H1 (cell line): Measurements from ENCODE around the gene SSTR5. TPM values are rescaled to one million over a fixed set of nuclear protein-coding genes. Genes with fewer than 3 reads are reported as not detected.

Source experiments
- CTCF ChIA-PET: fragments of 300-600 bp; sonication (Branson Sonifier 250); formaldehyde crosslinking; loops from one replicate; lab custom pipeline; 2021; ENCODE audit not compliant: partially characterized antibody; lab: Charles Lee
- POLR2A ChIA-PET: fragments of 300-600 bp; sonication (Branson Sonifier 250); formaldehyde crosslinking; loops from one replicate; lab custom pipeline; 2021; ENCODE audit warnings: inconsistent platforms; ENCODE audit not compliant: partially characterized antibody; lab: Charles Lee
- DNase-seq, 2 experiments: peaks; one replicate each; pipeline versions ENCODE4 v3.0.0 to v3.0.0-alpha.2; 2010 to 2022; ENCODE audit warnings: low spot score in 2 of 2, low read depth in 1 of 2, mixed read lengths in 1 of 2
- FAIRE-seq: peaks from 2 replicates; lab custom pipeline; 2011; peaks lifted over from hg19 to GRCh38; lab: Jason Lieb, UNC
- H2AFZ ChIP-seq: 2 replicates; pipeline ENCODE4 v1.8.1; 2012; ENCODE audit warnings: low read length, inconsistent platforms
- H2AK5ac ChIP-seq: 2 replicates; pipeline ENCODE4 v1.6.1; 2013; ENCODE audit warnings: low read depth, low read length
- H2BK120ac ChIP-seq: replicated peaks from 2 replicates; pipeline ENCODE3; 2013; ENCODE audit warnings: low read depth, low read length, inconsistent platforms
- H2BK12ac ChIP-seq: 2 replicates; pipeline ENCODE4 v1.6.1; 2013; ENCODE audit warnings: low read depth, low read length
- H2BK15ac ChIP-seq: 2 replicates; pipeline ENCODE4 v1.6.1; 2013; ENCODE audit warnings: low read length
- H2BK20ac ChIP-seq: 2 replicates; pipeline ENCODE4 v1.6.1; 2013; ENCODE audit warnings: low read length
- H2BK5ac ChIP-seq: 2 replicates; pipeline ENCODE4 v1.6.1; 2013; ENCODE audit warnings: low read depth, low read length
- H3K14ac ChIP-seq: 2 replicates; pipeline ENCODE4 v1.6.1; 2013; ENCODE audit warnings: inconsistent platforms; ENCODE audit not compliant: insufficient read length
- H3K18ac ChIP-seq: 2 replicates; pipeline ENCODE4 v1.6.1; 2013; ENCODE audit warnings: low read length; ENCODE audit errors: extremely low read depth
- H3K23ac ChIP-seq: 2 replicates; pipeline ENCODE4 v1.6.1; 2013; ENCODE audit warnings: inconsistent platforms; ENCODE audit not compliant: insufficient read length
- H3K23me2 ChIP-seq: 2 replicates; pipeline ENCODE4 v1.6.1; 2013; ENCODE audit warnings: low read depth, low read length
- H3K27ac ChIP-seq: 2 replicates; pipeline ENCODE4 v1.6.1; 2011; ENCODE audit warnings: low read depth, low read length, inconsistent platforms
- H3K27me3 ChIP-seq, 4 experiments: replicated peaks in 1 of 4; 1 replicate in 1 of 4; 2 replicates in 3 of 4; pipeline versions ENCODE4 v1.6.1 to v1.8.1; 2011 to 2013; ENCODE audit warnings: low read length in 3 of 4, mild to moderate bottlenecking in 3 of 4, inconsistent platforms in 2 of 4, mixed read lengths in 2 of 4, moderate library complexity in 1 of 4; ENCODE audit not compliant: control insufficient read depth in 3 of 4, insufficient read depth in 3 of 4; ENCODE audit errors: extremely low read depth in 1 of 4
- H3K36me3 ChIP-seq, 4 experiments: 2 replicates each; pipeline versions ENCODE4 v1.6.1 to v1.8.1; 2011 to 2013; ENCODE audit warnings: mild to moderate bottlenecking in 4 of 4, low read length in 3 of 4, moderate library complexity in 2 of 4, control low read depth in 1 of 4, inconsistent platforms in 1 of 4; ENCODE audit not compliant: insufficient read depth in 4 of 4, control insufficient read depth in 2 of 4
- H3K4ac ChIP-seq: replicated peaks from 2 replicates; pipeline ENCODE3; 2013; ENCODE audit warnings: low read length, low read depth, mixed read lengths, inconsistent platforms; ENCODE audit not compliant: insufficient read length
- H3K4me1 ChIP-seq, 4 experiments: replicated peaks in 1 of 4; 1 replicate in 1 of 4; 2 replicates in 3 of 4; pipeline versions ENCODE4 v1.6.1 to v1.8.1; 2011 to 2013; ENCODE audit warnings: low read length in 3 of 4, inconsistent platforms in 2 of 4, mixed read lengths in 1 of 4; ENCODE audit not compliant: insufficient read depth in 4 of 4, control insufficient read depth in 3 of 4
- H3K4me2 ChIP-seq, 2 experiments: 2 replicates each; pipeline versions ENCODE4 v1.6.1 to v1.8.1; 2011 to 2013; ENCODE audit warnings: low read depth in 2 of 2, low read length in 2 of 2, control low read depth in 1 of 2, inconsistent platforms in 1 of 2, mild to moderate bottlenecking in 1 of 2; ENCODE audit not compliant: insufficient read depth in 1 of 2
- H3K4me3 ChIP-seq, 4 experiments: fragments of 200-600, 300-600 bp in 1 of 4; sonication (generic), shearing (Covaris generic), sonication (Bioruptor Twin) in 1 of 4; 2 replicates each; pipeline versions ENCODE4 v1.5.1 to v1.8.1; 2011 to 2016; ENCODE audit warnings: low read length in 4 of 4, low read depth in 3 of 4, control low read depth in 2 of 4, inconsistent platforms in 2 of 4, mild to moderate bottlenecking in 2 of 4, mixed read lengths in 1 of 4, moderate library complexity in 1 of 4; ENCODE audit not compliant: insufficient read depth in 2 of 4; ENCODE audit errors: extremely low read depth in 1 of 4
- H3K56ac ChIP-seq: replicated peaks from 2 replicates; pipeline ENCODE3; 2013; ENCODE audit warnings: low read depth, mild to moderate bottlenecking, mixed read lengths, low read length, inconsistent platforms; ENCODE audit not compliant: insufficient read length
- H3K79me1 ChIP-seq: 2 replicates; pipeline ENCODE4 v1.6.1; 2013; ENCODE audit warnings: low read depth, low read length, control low read depth
- H3K79me2 ChIP-seq, 2 experiments: 2 replicates each; pipeline versions ENCODE4 v1.6.1 to v1.8.1; 2012 to 2013; ENCODE audit warnings: low read length in 2 of 2, mild to moderate bottlenecking in 2 of 2, inconsistent platforms in 1 of 2; ENCODE audit not compliant: insufficient read depth in 2 of 2, control insufficient read depth in 1 of 2
- H3K9ac ChIP-seq, 4 experiments: replicated peaks in 1 of 4; 1 replicate in 1 of 4; 2 replicates in 3 of 4; pipeline versions ENCODE4 v1.6.1 to v1.8.1; 2011 to 2013; ENCODE audit warnings: low read depth in 3 of 4, low read length in 3 of 4, control low read depth in 2 of 4, mild to moderate bottlenecking in 2 of 4, moderate library complexity in 2 of 4, inconsistent platforms in 1 of 4; ENCODE audit errors: extremely low read depth in 1 of 4
- H3K9me3 ChIP-seq, 2 experiments: 2 replicates each; pipeline versions ENCODE4 v1.6.1 to v1.8.1; 2012 to 2013; ENCODE audit warnings: mild to moderate bottlenecking in 2 of 2, moderate library complexity in 2 of 2, control low read depth in 1 of 2, inconsistent platforms in 1 of 2, low read depth in 1 of 2, low read length in 1 of 2, mixed read lengths in 1 of 2; ENCODE audit not compliant: insufficient read depth in 2 of 2
- H4K20me1 ChIP-seq, 2 experiments: replicated peaks in 1 of 2; 2 replicates each; pipeline versions ENCODE3 to v1.8.1; 2011 to 2013; ENCODE audit warnings: inconsistent platforms in 2 of 2, low read length in 2 of 2, mild to moderate bottlenecking in 1 of 2; ENCODE audit not compliant: insufficient read depth in 2 of 2, control insufficient read depth in 1 of 2
- H4K5ac ChIP-seq: 2 replicates; pipeline ENCODE4 v1.6.1; 2013; ENCODE audit warnings: low read length, low read depth, mixed read lengths, inconsistent platforms; ENCODE audit not compliant: insufficient read length
- H4K8ac ChIP-seq: 2 replicates; pipeline ENCODE4 v1.8.0; 2013; ENCODE audit warnings: mild to moderate bottlenecking, moderate library complexity, low read length, inconsistent platforms; ENCODE audit not compliant: insufficient read depth; ENCODE audit errors: extremely low read depth
- H4K91ac ChIP-seq: replicated peaks from 2 replicates; pipeline ENCODE3; 2013; ENCODE audit warnings: low read length, mixed read lengths, inconsistent platforms; ENCODE audit not compliant: insufficient read length
- E2F6 ChIP-seq: IDR thresholded peaks from 2 replicates; pipeline ENCODE4 v1.6.1; 2012; ENCODE audit warnings: inconsistent platforms
- EZH2 ChIP-seq: fragments of 200-600 bp; sonication (generic); IDR thresholded peaks from 2 replicates; pipeline ENCODE4 v1.7.1; 2012; ENCODE audit warnings: low read depth, mild to moderate bottlenecking, moderate library complexity, low read length, inconsistent platforms; ENCODE audit not compliant: severe bottlenecking
- PHF8 ChIP-seq: fragments of 200-600 bp; sonication (generic); conservative IDR thresholded peaks from 2 replicates; pipeline ENCODE4 v1.7.1; 2012; ENCODE audit warnings: low read depth, mild to moderate bottlenecking, inconsistent platforms, low read length, moderate library complexity
- POU5F1 ChIP-seq: IDR thresholded peaks from 2 replicates; pipeline ENCODE4 v1.6.1; 2011; ENCODE audit warnings: low read depth, mild to moderate bottlenecking, low read length, moderate library complexity
- RFX5 ChIP-seq: IDR thresholded peaks from 2 replicates; pipeline ENCODE4 v1.6.1; 2011; ENCODE audit warnings: low read depth, low read length, improper control_type of control experiment, borderline replicate concordance
- SAP30 ChIP-seq: fragments of 300-600 bp; sonication (generic); IDR thresholded peaks from 2 replicates; pipeline ENCODE4 v1.7.1; 2012; ENCODE audit warnings: low read length, moderate library complexity, mild to moderate bottlenecking, inconsistent platforms; ENCODE audit not compliant: insufficient read depth, insufficient replicate concordance
- SIRT6 ChIP-seq: IDR thresholded peaks from one replicate; pipeline ENCODE4 v1.7.1; 2012; ENCODE audit warnings: low read length, inconsistent platforms
- TEAD4 ChIP-seq: IDR thresholded peaks from 2 replicates; pipeline ENCODE4 v1.6.1; 2012; ENCODE audit warnings: low read depth, low read length, inconsistent platforms, mixed read lengths
- WGBS, 2 experiments: shearing (Covaris generic) in 1 of 2; methylation state at CpG; one replicate each; pipeline versions ENCODE4 v1.1.6 to v1.1.7; 2013 to 2015; ENCODE audit warnings: low lambda C conversion rate in 2 of 2, mixed read lengths in 2 of 2, inconsistent platforms in 1 of 2, low coverage in 1 of 2, missing lambda C conversion rate in 1 of 2; ENCODE audit not compliant: insufficient replicate concordance in 2 of 2, insufficient coverage in 1 of 2, insufficient read length in 1 of 2; ENCODE audit errors: extremely low coverage in 1 of 2, missing lambda C conversion rate in 1 of 2; 5-methylcytosine and 5-hydroxymethylcytosine counted together
- polyA plus RNA-seq, 7 experiments: library from polyadenylated mRNA; depleted of rRNA in 3 of 7; stranded (reverse) in 5 of 7; unstranded in 2 of 7; fragments of >200 nt in 5 of 7; fragments of 200-250 nt in 2 of 7; gene quantifications; 1 replicate in 5 of 7; 2 replicates in 1 of 7; 4 replicates in 1 of 7; pipeline versions ENCODE4 v1.2.1 to v1.2.3, GENCODE V29; 2011 to 2013; ENCODE audit warnings: missing spikeins in 2 of 7, mixed read lengths in 2 of 7
- total RNA-seq: library from RNA; stranded (reverse); fragmentation: NEBNext Ultra II Directional; extraction: Animal tissue kit (Norgen Biotek cat#: 25700); gene quantifications from 2 replicates; pipeline ENCODE4 v1.2.1, GENCODE V29; 2021
- TF ChIP-seq, protein P1 (sequence below): IDR thresholded peaks from 2 replicates; pipeline ENCODE4 v1.6.1; 2012; ENCODE audit warnings: low read length, inconsistent platforms

Gene SSTR5
- total and polyA plus RNA-seq, 2 of the 8 experiments (the other 6 are each of a cell fraction or from before 2014, with no cell fraction given), result 0.56 to 0.60 TPM

DNA sequence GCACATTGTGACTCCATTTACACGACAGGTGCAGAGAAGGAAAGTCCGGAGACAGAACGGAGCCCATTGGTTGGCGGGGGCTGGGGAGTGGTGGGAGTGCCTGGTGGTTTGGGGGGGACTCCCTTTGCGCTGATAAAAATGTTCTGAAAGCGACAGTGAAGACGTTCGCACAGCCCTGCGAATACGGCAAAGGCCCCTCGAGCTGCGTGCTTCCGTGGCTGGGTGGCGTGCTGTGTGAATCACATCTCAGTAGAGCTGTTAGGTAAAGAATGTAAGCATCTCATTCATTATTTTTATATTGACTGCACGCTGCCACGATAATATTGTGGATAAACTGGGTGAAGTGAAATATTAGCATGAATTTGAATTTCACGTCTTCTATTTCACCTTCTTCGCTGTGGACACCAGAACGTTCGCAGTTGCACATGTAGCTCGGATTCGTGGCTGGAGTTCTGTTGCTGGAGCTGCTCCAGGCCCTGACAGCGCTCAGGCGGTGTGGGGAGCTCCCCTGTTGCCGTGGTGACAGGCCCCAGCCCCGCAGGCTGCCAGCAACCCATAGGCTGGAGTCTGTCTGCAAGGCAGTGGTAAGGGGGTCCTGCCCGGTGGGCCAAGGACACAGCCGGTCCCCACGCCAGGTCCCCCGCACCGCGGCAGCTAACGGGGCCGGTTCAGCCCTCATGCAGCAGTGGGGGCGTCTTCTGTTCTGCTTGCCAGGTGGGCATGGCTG is 46.3 kb upstream of the SSTR5 start:
- Histone ChIP-seq H3K23ac (no peak overlapping the region), H2BK120ac (no peak overlapping the region), H3K79me1 (no peaks in the 10 kb centered on the region), H3K27ac (no peak overlapping the region), H2BK20ac (no peak overlapping the region), H3K23me2 (no peaks in the 10 kb centered on the region), H3K4me3 (no peak overlapping the region), H3K4ac (no peak overlapping the region), H3K14ac (no peak overlapping the region), H3K27me3 (no peaks in the 10 kb centered on the region), H2BK12ac (no peak overlapping the region), H3K4me2 (no peak overlapping the region), H4K8ac (no peak overlapping the region), H3K18ac (no peak overlapping the region), H3K79me2 (no peaks in the 10 kb centered on the region), H3K9ac (no peak overlapping the region), H3K36me3 (no peaks in the 10 kb centered on the region), H3K4me1 (no peaks in the 10 kb centered on the region; a peak in 1 of 7 replicates), H3K56ac (no peak overlapping the region), H4K20me1 (no peaks in the 10 kb centered on the region), H2BK15ac (no peak overlapping the region), H4K91ac (no peak overlapping the region), H2BK5ac (no peak overlapping the region), H2AK5ac (no peak overlapping the region), H2AFZ (no peak overlapping the region), H3K9me3 (peaks cover 4% of the 10 kb centered on the region in 2 experiments; a peak in 2 of 4 replicates), H4K5ac (no peak overlapping the region)
- POLR2A ChIA-PET, result no interaction called here
- DNase-seq, result no peak
- CTCF ChIA-PET, result no interaction called here
- TF ChIP-seq E2F6, result no peak
- TF ChIP-seq, protein P1, sequence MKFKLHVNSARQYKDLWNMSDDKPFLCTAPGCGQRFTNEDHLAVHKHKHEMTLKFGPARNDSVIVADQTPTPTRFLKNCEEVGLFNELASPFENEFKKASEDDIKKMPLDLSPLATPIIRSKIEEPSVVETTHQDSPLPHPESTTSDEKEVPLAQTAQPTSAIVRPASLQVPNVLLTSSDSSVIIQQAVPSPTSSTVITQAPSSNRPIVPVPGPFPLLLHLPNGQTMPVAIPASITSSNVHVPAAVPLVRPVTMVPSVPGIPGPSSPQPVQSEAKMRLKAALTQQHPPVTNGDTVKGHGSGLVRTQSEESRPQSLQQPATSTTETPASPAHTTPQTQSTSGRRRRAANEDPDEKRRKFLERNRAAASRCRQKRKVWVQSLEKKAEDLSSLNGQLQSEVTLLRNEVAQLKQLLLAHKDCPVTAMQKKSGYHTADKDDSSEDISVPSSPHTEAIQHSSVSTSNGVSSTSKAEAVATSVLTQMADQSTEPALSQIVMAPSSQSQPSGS, result no peak
- no peak for TF ChIP-seq SAP30
- TF ChIP-seq SIRT6, result no peak
- no peak for TF ChIP-seq POU5F1
- TF ChIP-seq PHF8, result no peak
- no peak for TF ChIP-seq TEAD4
- no peak for TF ChIP-seq EZH2
- TF ChIP-seq RFX5, result no peak
- no peak for FAIRE-seq
- WGBS, 2 experiments, result 85% methylated on average over 35 of the region's 35 CpGs; no CpG with 5 or more reads in 1 of the 2 experiments
